RKO (cell line): ENCODE measurements around the gene ALPP.
A peak's percentile ranks its signal among the peaks of the same experiment; 100 is the strongest.
"Not testable (repeated sequence)": the region's sequence is repeated elsewhere in the genome, so short reads cannot be mapped to it uniquely, and the experiment has no call there.

ENCODE experiments used
- DNase-seq: peaks from one replicate; pipeline ENCODE4 v3.0.0-alpha.2; 2016; ENCODE audit warnings: low spot score

The ALPP gene

GRCh38 chr2:232363784-232364615 lies 14.6 kb upstream of the ALPP start:
- DNase-seq, result no peak

GRCh38 chr2:232364806-232365594 lies 13.6 kb upstream of the ALPP start:
- DNase-seq, result not testable (repeated sequence)

GRCh38 chr2:232365621-232366321 lies 12.8 kb upstream of the ALPP start:
- DNase-seq, result no peak

GRCh38 chr2:232366461-232366860 lies 12.1 kb upstream of the ALPP start:
- not testable (repeated sequence) for DNase-seq

- DNase-seq, result no peak
These were observed 11.5 kb upstream of the ALPP start for GRCh38 chr2:232367016-232367415.

- DNase-seq, result no peak
These were observed 10.8 kb upstream of the ALPP start for GRCh38 chr2:232367591-232368233.

GRCh38 chr2:232368311-232368731 lies 10.2 kb upstream of the ALPP start:
- no peak for DNase-seq

- DNase-seq, result no peak
These were observed 9.2 kb upstream of the ALPP start for GRCh38 chr2:232369126-232369951.

GRCh38 chr2:232370007-232370406 lies 8.5 kb upstream of the ALPP start:
- not testable (repeated sequence) for DNase-seq

GRCh38 chr2:232372231-232373208 lies 6.0 kb upstream of the ALPP start:
- DNase-seq, result peak; percentile 69

- DNase-seq, result no peak
These were observed 4.2 kb upstream of the ALPP start for GRCh38 chr2:232374356-232374755.

- DNase-seq, result no peak
These were observed 3.4 kb upstream of the ALPP start for GRCh38 chr2:232375164-232375563.

GRCh38 chr2:232376260-232376659 lies 2.3 kb upstream of the ALPP start:
- no peak for DNase-seq

- DNase-seq, result no peak
These were observed 1.8 kb upstream of the ALPP start for GRCh38 chr2:232376713-232377112.

GRCh38 chr2:232377319-232377718 lies 1.2 kb upstream of the ALPP start:
- DNase-seq, result no peak

GRCh38 chr2:232377841-232378734 lies 463 bp upstream of the ALPP start:
- no peak for DNase-seq

GRCh38 chr2:232379610-232380590 lies 1.3 kb downstream of the ALPP start:
- not testable (repeated sequence) for DNase-seq
